Measurements from ENCODE around the gene ADAM17.

DNA sequence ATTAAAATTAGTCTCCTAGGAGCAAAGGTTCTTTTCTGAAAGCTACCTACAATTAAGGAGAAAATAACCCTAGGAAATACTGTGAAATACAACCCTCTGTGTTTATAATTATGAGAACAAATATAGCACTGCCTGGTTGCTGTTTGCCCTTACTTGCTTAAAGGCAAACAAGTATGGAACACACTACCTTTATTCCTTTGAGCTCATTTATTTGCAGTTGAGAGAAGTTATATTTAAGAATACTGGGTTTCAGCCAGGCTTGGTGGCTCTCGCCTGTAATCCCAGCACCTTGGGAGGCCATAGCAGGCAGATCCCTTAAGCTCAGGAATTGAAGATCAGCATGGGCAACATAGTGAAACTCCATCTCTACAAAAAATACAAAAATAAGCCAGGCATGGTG lies 104.4 kb downstream of the ADAM17 start:
- TF ChIP-seq, protein P1, sequence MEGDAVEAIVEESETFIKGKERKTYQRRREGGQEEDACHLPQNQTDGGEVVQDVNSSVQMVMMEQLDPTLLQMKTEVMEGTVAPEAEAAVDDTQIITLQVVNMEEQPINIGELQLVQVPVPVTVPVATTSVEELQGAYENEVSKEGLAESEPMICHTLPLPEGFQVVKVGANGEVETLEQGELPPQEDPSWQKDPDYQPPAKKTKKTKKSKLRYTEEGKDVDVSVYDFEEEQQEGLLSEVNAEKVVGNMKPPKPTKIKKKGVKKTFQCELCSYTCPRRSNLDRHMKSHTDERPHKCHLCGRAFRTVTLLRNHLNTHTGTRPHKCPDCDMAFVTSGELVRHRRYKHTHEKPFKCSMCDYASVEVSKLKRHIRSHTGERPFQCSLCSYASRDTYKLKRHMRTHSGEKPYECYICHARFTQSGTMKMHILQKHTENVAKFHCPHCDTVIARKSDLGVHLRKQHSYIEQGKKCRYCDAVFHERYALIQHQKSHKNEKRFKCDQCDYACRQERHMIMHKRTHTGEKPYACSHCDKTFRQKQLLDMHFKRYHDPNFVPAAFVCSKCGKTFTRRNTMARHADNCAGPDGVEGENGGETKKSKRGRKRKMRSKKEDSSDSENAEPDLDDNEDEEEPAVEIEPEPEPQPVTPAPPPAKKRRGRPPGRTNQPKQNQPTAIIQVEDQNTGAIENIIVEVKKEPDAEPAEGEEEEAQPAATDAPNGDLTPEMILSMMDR (optimal IDR thresholded peaks at IDR 0.05 in 1 of 3, IDR thresholded peaks at IDR 0.05 in 1 of 3, conservative IDR thresholded peaks at IDR 0.05 in 1 of 3; ENCODE audit: extremely low read depth in 1 of 3, insufficient read depth in 2 of 3, low read length in 3 of 3), result no peak
- TF ChIP-seq EZH2 (IDR thresholded peaks at IDR 0.05; ENCODE audit: low read length), result no peak

All from keratinocyte (primary cell).